Omental fat pad (tissue), 4 donors: Measurements from ENCODE around the gene PIAS2. TPM values are rescaled to one million over a fixed set of nuclear protein-coding genes. Genes with fewer than 3 reads are reported as not detected.

Source experiments
- ATAC-seq: fragments of 150-250 bp; one replicate; pipeline ENCODE4 v1.9.1; 2016; ENCODE audit warnings: mild to moderate bottlenecking, moderate library complexity; ENCODE audit not compliant: low FRiP score
- DNase-seq: peaks from one replicate; pipeline ENCODE4 v3.0.0-alpha.2; 2019; ENCODE audit warnings: low spot score
- total RNA-seq, 4 donors: library from RNA; depleted of rRNA; stranded (reverse); fragments of >200 nt; gene quantifications; one replicate each; pipeline ENCODE4 v1.1.0, GENCODE V29; 2016
- TF ChIP-seq, protein P1 (sequence below), 3 donors: fragments of 450-650 bp; IDR thresholded peaks; one replicate each; pipeline ENCODE4 v1.5.1; 2016 to 2017; ENCODE audit warnings: antibody characterized with exemption in 3 of 3, mild to moderate bottlenecking in 3 of 3, moderate library complexity in 2 of 3

Gene PIAS2
- total RNA-seq, 4 donors from 2014 or later, result 17.7 to 24.9 (median 23.4) TPM

DNA sequence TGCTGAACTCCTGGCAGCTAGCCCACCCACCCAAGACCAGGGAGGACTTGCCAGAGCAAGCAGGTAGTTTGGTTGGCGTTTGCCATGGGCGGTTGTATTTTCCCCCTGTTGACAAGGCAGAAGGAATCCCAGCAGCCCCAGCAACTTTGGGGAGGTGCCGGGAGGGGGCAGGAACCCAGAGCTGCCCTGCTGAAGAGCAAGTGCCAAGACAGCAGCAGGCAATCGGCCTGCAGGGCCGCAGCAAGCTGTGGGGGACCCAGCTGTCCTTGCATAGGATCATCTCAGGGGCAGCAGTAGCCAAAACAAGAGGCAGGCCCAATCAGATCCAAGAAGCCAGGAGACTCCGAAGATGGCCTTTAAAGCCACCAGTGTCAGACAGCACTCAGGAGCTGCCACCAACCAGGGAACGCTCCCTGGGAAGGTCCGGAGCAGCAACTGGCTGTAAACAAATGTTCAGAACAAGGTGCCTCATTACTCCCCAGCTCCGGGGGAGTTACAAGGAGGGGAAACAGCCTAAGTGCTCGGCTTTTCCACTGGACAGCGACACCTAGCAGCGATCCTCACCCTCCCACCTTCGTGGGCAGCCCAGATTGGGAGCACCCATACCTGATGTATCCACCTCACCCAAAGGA, 162.5 kb downstream of the PIAS2 start:
- TF ChIP-seq, protein P1, sequence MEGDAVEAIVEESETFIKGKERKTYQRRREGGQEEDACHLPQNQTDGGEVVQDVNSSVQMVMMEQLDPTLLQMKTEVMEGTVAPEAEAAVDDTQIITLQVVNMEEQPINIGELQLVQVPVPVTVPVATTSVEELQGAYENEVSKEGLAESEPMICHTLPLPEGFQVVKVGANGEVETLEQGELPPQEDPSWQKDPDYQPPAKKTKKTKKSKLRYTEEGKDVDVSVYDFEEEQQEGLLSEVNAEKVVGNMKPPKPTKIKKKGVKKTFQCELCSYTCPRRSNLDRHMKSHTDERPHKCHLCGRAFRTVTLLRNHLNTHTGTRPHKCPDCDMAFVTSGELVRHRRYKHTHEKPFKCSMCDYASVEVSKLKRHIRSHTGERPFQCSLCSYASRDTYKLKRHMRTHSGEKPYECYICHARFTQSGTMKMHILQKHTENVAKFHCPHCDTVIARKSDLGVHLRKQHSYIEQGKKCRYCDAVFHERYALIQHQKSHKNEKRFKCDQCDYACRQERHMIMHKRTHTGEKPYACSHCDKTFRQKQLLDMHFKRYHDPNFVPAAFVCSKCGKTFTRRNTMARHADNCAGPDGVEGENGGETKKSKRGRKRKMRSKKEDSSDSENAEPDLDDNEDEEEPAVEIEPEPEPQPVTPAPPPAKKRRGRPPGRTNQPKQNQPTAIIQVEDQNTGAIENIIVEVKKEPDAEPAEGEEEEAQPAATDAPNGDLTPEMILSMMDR (IDR thresholded peaks at IDR 0.05), result no peak
- no peak for DNase-seq
- no peak for ATAC-seq

DNA sequence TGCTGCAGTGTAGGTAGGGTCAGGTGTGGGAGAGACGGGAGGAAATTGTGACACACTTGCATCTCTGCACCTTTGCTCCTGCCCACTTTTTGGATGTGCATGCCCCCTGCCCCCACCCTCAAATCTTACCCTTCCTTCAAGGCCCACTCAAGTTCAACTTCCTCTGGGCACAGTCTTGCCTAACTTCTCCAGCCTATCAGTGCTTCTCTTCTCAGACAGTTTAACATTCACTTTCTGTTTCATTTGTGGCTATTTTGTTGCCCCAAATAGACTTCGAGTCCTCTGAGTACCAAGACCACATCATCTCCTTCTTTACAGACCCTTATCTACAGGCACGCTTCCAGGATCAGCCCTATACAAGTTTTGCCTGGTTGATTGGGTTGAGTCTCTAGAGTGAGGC, 163.1 kb downstream of the PIAS2 start:
- no peak for ATAC-seq
- TF ChIP-seq, protein P1 (IDR thresholded peaks at IDR 0.05), result no peak
- no peak for DNase-seq

Other genes starting within 250 kb of the PIAS2 start
- under 1 TPM in 1 of 4 donors, not detected in 3; 0.50 TPM for gene ST8SIA5, start 160.5 kb downstream of the PIAS2 start, total RNA-seq
- gene KATNAL2, start 95 bp upstream of the PIAS2 start, total RNA-seq, result 1 to 10 TPM; 2.9 to 7.8 (median 5.9) TPM
- not detected for gene ELOA2, start 118.1 kb upstream of the PIAS2 start, total RNA-seq
- gene HDHD2, start 233.0 kb upstream of the PIAS2 start, total RNA-seq, result 10 to 100 TPM; 16.7 to 35.5 (median 18.6) TPM